Calu3 (cell line): ENCODE measurements around the gene TTC9. TPM values are rescaled to one million over a fixed set of nuclear protein-coding genes. Genes with fewer than 3 reads are reported as not detected.

Experiments
- BruUV-seq: library from RNA; stranded (reverse); fragments of 400-500 nt; replicated peaks from 2 replicates; lab custom pipeline; 2021; lab: Mats Ljungman, UMichigan
- CTCF ChIA-PET: fragments of 300-600 bp; sonication (Branson Sonifier 250); formaldehyde crosslinking; loops from one replicate; lab custom pipeline; 2022; ENCODE audit warnings: antibody characterized with exemption; lab: Charles Lee
- DNase-seq: peaks from one replicate; pipeline ENCODE4 v3.0.0; 2022
- H3K27ac Mint-ChIP-seq: one replicate; pipeline ENCODE4 v1.8.0; 2022; ENCODE audit warnings: mixed read lengths; ENCODE audit not compliant: unreplicated experiment
- H3K27me3 Mint-ChIP-seq: one replicate; pipeline ENCODE4 v1.8.0; 2022; ENCODE audit warnings: mixed read lengths; ENCODE audit not compliant: unreplicated experiment
- H3K36me3 Mint-ChIP-seq: one replicate; pipeline ENCODE4 v1.8.0; 2022; ENCODE audit warnings: mild to moderate bottlenecking, moderate library complexity, mixed read lengths; ENCODE audit not compliant: insufficient read depth, unreplicated experiment
- H3K4me1 Mint-ChIP-seq: one replicate; pipeline ENCODE4 v1.8.0; 2022; ENCODE audit warnings: mild to moderate bottlenecking, low read depth, mixed read lengths; ENCODE audit not compliant: unreplicated experiment
- H3K4me3 Mint-ChIP-seq: one replicate; pipeline ENCODE4 v1.8.0; 2022; ENCODE audit warnings: mild to moderate bottlenecking, low read depth, moderate library complexity, mixed read lengths; ENCODE audit not compliant: unreplicated experiment
- H3K9me3 Mint-ChIP-seq: one replicate; pipeline ENCODE4 v1.8.0; 2022; ENCODE audit warnings: low read depth, mixed read lengths; ENCODE audit not compliant: unreplicated experiment
- CTCF ChIP-seq: fragments of 200-600 bp; IDR thresholded peaks from one replicate; pipeline ENCODE4 v1.8.0; 2022; ENCODE audit warnings: antibody characterized with exemption; ENCODE audit not compliant: unreplicated experiment
- intact Hi-C: fragments of 100-400 bp; cut with micrococcal nuclease; formaldehyde crosslinking; loops from one replicate; pipeline ENCODE4 v1.10.0; 2022; ENCODE audit not compliant: unreplicated experiment
- total RNA-seq: library from RNA; stranded (reverse); gene quantifications from 2 replicates; pipeline ENCODE4 v1.2.3, GENCODE V29; 2022

The TTC9 gene
- total RNA-seq, 1 experiment from 2014 or later: 9.8 TPM

- intact Hi-C loops: no loop called here
- Mint-ChIP-seq H3K36me3 (peaks cover 25% of the 10 kb centered on the region), H3K27me3 (no peaks in the 10 kb centered on the region), H3K27ac (no peak overlapping the region), H3K9me3 (peaks cover 3% of the 10 kb centered on the region), H3K4me1 (peaks cover 21% of the 10 kb centered on the region), H3K4me3 (no peak overlapping the region)
- no TSS peak for BruUV-seq
- CTCF ChIA-PET: no interaction called here
- no peak for DNase-seq
- no peak for TF ChIP-seq CTCF
These were observed 44.0 kb upstream of the TTC9 start for GRCh38 chr14:70597731-70598130.

GRCh38 chr14:70599345-70599744, 42.4 kb upstream of the TTC9 start:
- no TSS peak for BruUV-seq
- peaks cover 3% of the 10 kb centered on the region for H3K9me3 Mint-ChIP-seq
- CTCF ChIA-PET: no interaction called here
- H3K4me3 Mint-ChIP-seq: peak overlapping the region; percentile 96
- H3K27me3 Mint-ChIP-seq: no peaks in the 10 kb centered on the region
- H3K4me1 Mint-ChIP-seq: peaks cover 21% of the 10 kb centered on the region
- TF ChIP-seq CTCF: no peak
- DNase-seq: no peak
- H3K27ac Mint-ChIP-seq: peak overlapping the region; percentile 95
- intact Hi-C loops: no loop called here
- peaks cover 22% of the 10 kb centered on the region for H3K36me3 Mint-ChIP-seq

- intact Hi-C loops: no loop called here
- Mint-ChIP-seq H3K9me3 (peaks cover 3% of the 10 kb centered on the region), H3K4me1 (peaks cover 21% of the 10 kb centered on the region), H3K36me3 (peaks cover 19% of the 10 kb centered on the region), H3K27ac (peak within 1 kb of the TSS; percentile 95), H3K27me3 (no peaks in the 10 kb centered on the region), H3K4me3 (peak within 1 kb of the TSS; percentile 96)
- CTCF ChIA-PET: interaction anchor here (0.7 to 1.3 kb wide), 2 partner anchors 108 to 209 kb away, joined by 5 to 7 read pairs; partner anchors contain the start of gene MAP3K9
- TF ChIP-seq CTCF: no peak
- DNase-seq: peak; percentile 92
- BruUV-seq: no TSS peak
These were observed 41.1 kb upstream of the TTC9 start, which contains the start of gene MED6 for GRCh38 chr14:70600382-70601157. MED6 (minus strand) TSS chr14:70600655; CDS start chr14:70600637, 18 bp downstream.

GRCh38 chr14:70601162-70601561, 40.6 kb upstream of the TTC9 start:
- H3K36me3 Mint-ChIP-seq: peaks cover 18% of the 10 kb centered on the region
- BruUV-seq: TSS peak; percentile 96
- CTCF ChIA-PET: interaction anchor here (1.3 kb wide), 1 partner anchor 208 kb away, joined by 7 read pairs; the partner anchor contains the start of gene MAP3K9
- H3K27ac Mint-ChIP-seq: peak overlapping the region; percentile 95
- DNase-seq: no peak
- intact Hi-C loops: no loop called here
- TF ChIP-seq CTCF: no peak
- H3K4me1 Mint-ChIP-seq: peaks cover 21% of the 10 kb centered on the region
- no peaks in the 10 kb centered on the region for H3K27me3 Mint-ChIP-seq
- H3K4me3 Mint-ChIP-seq: peak overlapping the region; percentile 96
- H3K9me3 Mint-ChIP-seq: peaks cover 3% of the 10 kb centered on the region
